ENCODE measurements around the gene BTNL9.
"Not testable (repeated sequence)": the region's sequence is repeated elsewhere in the genome, so short reads cannot be mapped to it uniquely, and the experiment has no call there.

- not testable (repeated sequence) for TF ChIP-seq CTBP1 (IDR thresholded peaks at IDR 0.05; ENCODE audit: borderline replicate concordance); FOXK2 (IDR thresholded peaks at IDR 0.05); TARDBP (IDR thresholded peaks at IDR 0.05); SP1 (IDR thresholded peaks at IDR 0.05); PKNOX1 (IDR thresholded peaks at IDR 0.05); L3MBTL2 (conservative IDR thresholded peaks at IDR 0.05); SUZ12 (IDR thresholded peaks at IDR 0.05); FOXA1 (IDR thresholded peaks at IDR 0.05); ELF4 (IDR thresholded peaks at IDR 0.05); FOXM1 (IDR thresholded peaks at IDR 0.05; ENCODE audit: borderline replicate concordance); BHLHE40 (IDR thresholded peaks at IDR 0.05; ENCODE audit: borderline replicate concordance); HDGF (IDR thresholded peaks at IDR 0.05; ENCODE audit: borderline replicate concordance); NFRKB (IDR thresholded peaks at IDR 0.05); LEF1 (IDR thresholded peaks at IDR 0.05; ENCODE audit: borderline replicate concordance)
Measured at GRCh38 chr5:181014654-181015053, 25.4 kb upstream of the BTNL9 start.

All from HEK293T (cell line).